HG03432 (cell line): ENCODE measurements around the gene GNAL.
"Not testable (repeated sequence)": the region's sequence is repeated elsewhere in the genome, so short reads cannot be mapped to it uniquely, and the experiment has no call there.

Experiments used
- ATAC-seq: cut with Tn5 transposase; IDR thresholded peaks from one replicate; pipeline ENCODE4 v1.9.1; 2021; ENCODE audit warnings: mild to moderate bottlenecking, moderate library complexity; ENCODE audit not compliant: unreplicated experiment

Gene GNAL

GRCh38 chr18:11901826-11902438 is 212.9 kb downstream of the GNAL start:
- no peak for ATAC-seq

GRCh38 chr18:11902522-11903292 is 213.6 kb downstream of the GNAL start:
- no peak for ATAC-seq

DNA sequence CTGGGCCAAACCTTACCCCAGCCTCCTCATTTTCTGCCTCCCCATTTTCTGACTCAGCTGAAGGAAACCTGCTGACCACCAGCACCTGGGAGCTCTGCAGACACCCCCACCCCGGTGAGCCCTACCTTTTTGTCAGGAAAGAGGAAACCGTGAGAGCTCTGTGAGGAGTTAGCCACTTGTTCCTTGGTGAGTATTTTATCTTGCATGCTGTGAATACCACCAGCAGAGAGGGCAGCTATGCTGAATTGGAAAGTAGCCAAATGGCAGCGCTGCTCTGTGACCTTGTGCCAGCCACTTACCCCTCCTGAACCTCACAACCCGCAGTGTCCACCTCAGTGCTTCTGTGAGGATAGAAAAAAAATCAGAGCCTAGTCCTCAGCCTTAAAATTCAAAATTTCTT is 216.5 kb downstream of the GNAL start:
- no peak for ATAC-seq

DNA sequence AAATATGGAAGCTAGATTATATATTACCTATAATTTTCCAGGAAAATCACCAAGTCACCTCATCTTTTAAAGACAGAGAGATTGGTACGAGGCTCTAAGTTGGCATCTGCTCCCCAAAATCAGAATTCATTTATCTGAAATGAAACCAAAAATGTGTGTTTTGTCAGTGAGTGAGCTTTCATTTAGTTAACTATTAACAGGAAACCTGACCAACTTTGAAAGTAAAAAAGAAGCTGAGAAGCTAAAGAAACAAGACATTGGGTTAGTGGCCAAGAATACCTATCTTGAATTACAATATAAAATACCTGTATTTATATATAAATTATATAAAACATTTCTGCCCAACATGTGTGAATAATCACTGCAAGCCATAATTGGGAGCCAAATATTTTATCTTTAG is 217.1 kb downstream of the GNAL start:
- no peak for ATAC-seq

DNA sequence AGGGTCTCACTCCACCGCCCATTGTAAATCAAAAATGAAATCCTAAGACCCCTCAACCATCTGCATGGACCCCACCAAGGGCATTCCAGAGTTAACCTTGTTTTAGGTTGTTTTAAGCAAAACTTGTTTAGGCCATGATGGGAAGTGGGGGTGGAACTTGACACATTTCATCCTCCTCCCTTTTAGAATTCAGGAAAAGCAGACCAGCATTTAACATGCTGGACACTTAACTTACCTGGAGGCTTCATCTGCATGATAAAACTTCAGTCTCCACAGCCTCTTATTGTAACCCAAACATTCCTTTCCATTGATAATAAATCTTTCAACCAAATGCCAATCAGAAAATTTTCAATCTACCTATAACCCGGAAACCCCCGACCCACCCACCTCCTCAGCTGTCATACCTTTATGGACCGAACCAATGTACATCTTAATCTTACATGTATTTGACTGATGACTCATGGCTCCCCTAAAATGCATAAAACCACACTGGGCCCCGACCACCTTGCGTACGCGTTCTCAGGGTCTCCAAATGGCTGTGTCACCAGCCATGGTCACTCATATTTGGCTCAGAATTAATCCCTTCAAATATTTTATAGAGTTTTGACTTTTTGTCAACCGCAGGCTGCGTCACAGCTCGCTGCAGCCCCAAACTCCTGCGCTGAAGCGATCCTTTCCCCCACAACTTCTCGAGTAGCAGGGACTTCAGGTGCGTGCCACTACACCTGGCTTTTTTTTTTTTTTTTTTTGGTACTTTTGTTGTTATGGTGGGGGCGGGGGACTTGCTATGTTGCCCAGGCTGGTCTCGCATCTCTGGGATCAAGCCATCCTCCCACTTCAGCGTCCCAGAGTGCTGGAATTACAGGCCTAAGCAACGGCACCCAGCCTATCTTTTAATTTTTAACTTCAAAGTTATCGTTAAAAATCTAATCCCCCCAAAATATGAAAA is 218.1 kb downstream of the GNAL start:
- no peak for ATAC-seq

DNA sequence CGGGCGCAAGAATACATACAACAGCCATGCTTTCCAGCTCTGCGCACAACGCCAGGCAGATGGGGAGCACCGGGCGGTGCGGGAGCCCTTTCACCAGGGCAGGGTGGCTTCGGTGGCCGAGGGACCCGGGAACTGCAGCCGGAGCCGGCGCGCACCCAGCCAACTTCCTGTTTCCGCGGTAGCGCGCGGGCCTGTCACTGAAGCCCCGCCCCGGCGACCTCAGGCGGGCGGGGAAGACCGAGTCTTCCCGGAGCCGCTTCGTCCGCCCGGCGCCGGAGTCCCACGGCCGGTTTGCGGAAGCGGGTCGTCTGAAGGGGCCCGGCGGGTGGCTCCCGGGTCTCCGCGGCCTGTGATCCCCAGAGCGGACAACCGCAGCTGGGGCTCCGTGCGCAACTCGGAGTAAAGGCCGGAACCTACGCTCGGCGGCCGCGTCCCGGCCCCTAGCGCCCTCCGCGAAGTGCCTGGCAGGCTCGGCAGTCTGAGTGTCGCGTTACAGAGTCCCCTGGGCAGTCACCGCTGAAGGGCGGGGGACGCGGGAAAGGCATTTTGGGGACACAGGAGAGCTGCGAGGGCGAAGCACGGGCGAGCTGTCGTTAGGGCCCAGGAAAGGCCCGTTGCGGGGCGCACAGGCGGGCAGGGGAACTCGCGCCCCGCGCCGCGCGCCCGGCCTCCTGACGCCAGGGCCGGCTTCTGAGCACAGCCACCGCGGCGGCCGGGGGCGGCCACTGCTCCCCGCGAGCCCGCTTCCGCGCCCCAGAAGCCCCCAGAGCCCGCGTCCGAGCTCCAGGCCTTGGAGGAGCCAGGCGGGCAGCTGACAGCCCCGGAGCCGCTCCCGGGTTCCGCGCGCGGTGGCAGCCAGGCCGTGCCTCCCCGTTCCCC is 219.4 kb downstream of the GNAL start, which contains the start of gene MPPE1:
Gene MPPE1 (minus strand): TSS at position 136 of the 879 bp plus-strand sequence. CDS start 11,053 bp downstream, outside the sequence.
- ATAC-seq: peak; percentile 88

DNA sequence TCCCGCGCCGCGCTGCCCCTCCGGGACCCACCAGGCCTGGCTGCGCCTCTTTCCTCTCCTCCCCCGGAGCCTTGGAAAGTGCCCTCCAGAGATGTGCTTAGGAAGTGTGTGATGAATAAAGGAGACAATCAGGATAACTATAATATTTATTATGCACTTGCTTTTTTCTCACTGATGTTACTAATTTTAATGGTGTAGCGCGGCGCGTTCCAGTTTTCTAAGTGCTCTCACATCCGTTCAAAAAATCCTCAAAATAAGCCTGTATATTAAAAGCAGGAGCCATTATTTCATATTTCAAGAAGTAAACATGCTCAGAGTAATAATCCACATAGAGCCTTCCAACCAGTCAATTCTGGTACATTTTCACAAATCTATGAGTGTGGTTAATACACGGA is 220.0 kb downstream of the GNAL start:
- ATAC-seq: peak; percentile 1

- no peak for ATAC-seq
Measured at GRCh38 chr18:11909591-11910026, 220.5 kb downstream of the GNAL start.

GRCh38 chr18:11916880-11917279 is 227.8 kb downstream of the GNAL start:
- ATAC-seq: not testable (repeated sequence)

GRCh38 chr18:11919522-11919921 is 230.5 kb downstream of the GNAL start:
- ATAC-seq: not testable (repeated sequence)

DNA sequence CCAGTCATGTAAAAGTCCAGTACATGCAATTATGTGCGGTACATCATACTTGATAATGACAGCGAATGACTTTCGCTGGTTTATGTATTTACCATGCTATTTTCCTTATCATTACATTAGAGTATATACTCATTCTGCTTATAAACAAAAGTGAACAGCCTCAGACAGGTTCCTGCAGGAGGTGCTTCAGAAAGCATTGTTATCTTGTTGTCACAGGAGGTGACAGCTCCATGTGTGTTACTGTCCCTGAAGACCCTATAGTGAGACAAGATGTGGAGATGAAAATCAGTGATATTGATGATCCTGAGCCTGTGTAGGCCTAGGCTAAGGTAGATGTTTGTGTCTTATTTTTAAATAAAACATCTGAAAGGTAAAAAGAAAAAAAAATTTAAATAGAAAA is 234.4 kb downstream of the GNAL start:
- ATAC-seq: no peak

GRCh38 chr18:11925800-11926481 is 236.9 kb downstream of the GNAL start:
- no peak for ATAC-seq

GRCh38 chr18:11927497-11927896 is 238.4 kb downstream of the GNAL start:
- no peak for ATAC-seq

DNA sequence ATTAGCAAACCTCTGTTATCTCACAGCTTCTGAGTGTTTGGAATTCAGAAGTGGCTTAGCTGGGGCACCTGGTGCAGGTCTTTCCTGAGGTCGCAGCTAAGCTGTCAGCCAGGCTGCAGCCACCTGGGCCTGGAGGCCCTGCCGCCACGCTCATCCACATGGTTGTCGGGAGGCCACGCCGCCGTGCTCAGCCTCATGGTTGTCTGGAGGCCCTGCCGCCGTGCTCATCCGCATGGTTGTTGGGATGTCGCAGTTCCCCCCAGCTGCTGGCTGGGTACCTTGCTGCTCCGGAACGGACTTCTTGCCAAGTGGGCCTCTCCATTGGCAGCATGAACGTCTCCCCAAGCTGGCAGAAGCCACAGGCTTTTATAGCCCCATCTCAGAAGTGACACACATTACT is 243.3 kb downstream of the GNAL start:
- ATAC-seq: no peak
